Neutrophil (primary cell): ENCODE results near the gene PRCC.
"Not testable (repeated sequence)": the region's sequence is repeated elsewhere in the genome, so short reads cannot be mapped to it uniquely, and the experiment has no call there.

Experiments used
- H3K27ac ChIP-seq: fragments of 200-600 bp; sonication (generic); 2 replicates; pipeline ENCODE4 v1.5.1; 2016; ENCODE audit warnings: mild to moderate bottlenecking, moderate library complexity
- H3K27me3 ChIP-seq: fragments of 200-600 bp; sonication (generic); 2 replicates; pipeline ENCODE4 v1.6.0; 2016; ENCODE audit warnings: mild to moderate bottlenecking
- H3K36me3 ChIP-seq: fragments of 200-600 bp; sonication (generic); 2 replicates; pipeline ENCODE4 v1.5.1; 2017
- H3K4me1 ChIP-seq, 2 experiments: fragments of 200-600 bp in 1 of 2; sonication (generic) in 1 of 2; 1 replicate in 1 of 2; 2 replicates in 1 of 2; pipeline versions ENCODE4 v1.5.1 to v1.6.1; 2013 to 2016; ENCODE audit warnings: low read depth in 1 of 2, low read length in 1 of 2, mild to moderate bottlenecking in 1 of 2, moderate library complexity in 1 of 2; ENCODE audit not compliant: control insufficient read depth in 1 of 2, insufficient read depth in 1 of 2
- H3K4me3 ChIP-seq, 2 experiments: fragments of 200-600 bp in 1 of 2; sonication (generic) in 1 of 2; 1 replicate in 1 of 2; 2 replicates in 1 of 2; pipeline ENCODE4 v1.5.1; 2013 to 2016; ENCODE audit warnings: low read depth in 1 of 2, low read length in 1 of 2, mild to moderate bottlenecking in 1 of 2, moderate library complexity in 1 of 2
- H3K9me3 ChIP-seq: fragments of 200-600 bp; sonication (generic); 2 replicates; pipeline ENCODE4 v1.5.1; 2016
- TF ChIP-seq, protein P1 (sequence below): fragments of 200-600 bp; sonication (generic); IDR thresholded peaks from 2 replicates; pipeline ENCODE4 v1.5.1; 2016; ENCODE audit warnings: antibody characterized with exemption

PRCC gene

GRCh38 chr1:156752843-156753482, 14.4 kb upstream of the PRCC start:
- H3K27ac ChIP-seq, result peak overlapping the region; percentile 90
- peak overlapping the region in 1 of 2 experiments; percentile 83 for H3K4me3 ChIP-seq
- H3K4me1 ChIP-seq, result peaks cover 54 to 59% of the 10 kb centered on the region in 2 experiments
- no peaks in the 10 kb centered on the region for H3K9me3 ChIP-seq
- no peaks in the 10 kb centered on the region for H3K27me3 ChIP-seq
- no peaks in the 10 kb centered on the region for H3K36me3 ChIP-seq
- TF ChIP-seq, protein P1, sequence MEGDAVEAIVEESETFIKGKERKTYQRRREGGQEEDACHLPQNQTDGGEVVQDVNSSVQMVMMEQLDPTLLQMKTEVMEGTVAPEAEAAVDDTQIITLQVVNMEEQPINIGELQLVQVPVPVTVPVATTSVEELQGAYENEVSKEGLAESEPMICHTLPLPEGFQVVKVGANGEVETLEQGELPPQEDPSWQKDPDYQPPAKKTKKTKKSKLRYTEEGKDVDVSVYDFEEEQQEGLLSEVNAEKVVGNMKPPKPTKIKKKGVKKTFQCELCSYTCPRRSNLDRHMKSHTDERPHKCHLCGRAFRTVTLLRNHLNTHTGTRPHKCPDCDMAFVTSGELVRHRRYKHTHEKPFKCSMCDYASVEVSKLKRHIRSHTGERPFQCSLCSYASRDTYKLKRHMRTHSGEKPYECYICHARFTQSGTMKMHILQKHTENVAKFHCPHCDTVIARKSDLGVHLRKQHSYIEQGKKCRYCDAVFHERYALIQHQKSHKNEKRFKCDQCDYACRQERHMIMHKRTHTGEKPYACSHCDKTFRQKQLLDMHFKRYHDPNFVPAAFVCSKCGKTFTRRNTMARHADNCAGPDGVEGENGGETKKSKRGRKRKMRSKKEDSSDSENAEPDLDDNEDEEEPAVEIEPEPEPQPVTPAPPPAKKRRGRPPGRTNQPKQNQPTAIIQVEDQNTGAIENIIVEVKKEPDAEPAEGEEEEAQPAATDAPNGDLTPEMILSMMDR, result no peak

DNA sequence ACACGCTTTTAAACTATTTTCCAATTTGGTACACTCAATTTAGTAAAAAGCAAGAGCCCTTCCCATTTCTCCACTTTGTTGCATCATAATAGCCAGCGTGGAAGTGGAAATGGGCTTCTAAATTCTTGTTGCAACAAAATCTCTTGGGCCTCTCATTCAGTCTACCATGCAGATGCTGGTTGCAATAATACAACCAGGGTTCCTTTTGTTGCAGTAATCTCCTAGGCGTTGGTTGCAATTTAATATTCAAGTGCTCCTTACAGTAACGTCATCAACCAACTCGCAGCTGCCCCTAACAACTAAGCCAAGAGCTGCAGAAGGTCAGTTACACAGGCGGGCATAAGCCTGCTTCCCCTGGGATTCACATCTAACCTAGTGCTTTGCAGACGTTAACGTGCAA, 13.1 kb upstream of the PRCC start:
- Histone ChIP-seq H3K4me3 (no peak overlapping the region), H3K36me3 (no peaks in the 10 kb centered on the region), H3K4me1 (peaks cover 42 to 47% of the 10 kb centered on the region in 2 experiments), H3K27ac (peak overlapping the region; percentile 90), H3K9me3 (no peaks in the 10 kb centered on the region), H3K27me3 (no peaks in the 10 kb centered on the region)
- TF ChIP-seq, protein P1, result no peak

- Histone ChIP-seq H3K27ac (no peak overlapping the region), H3K9me3 (no peaks in the 10 kb centered on the region)
Measured at GRCh38 chr1:156755527-156755950, 11.8 kb upstream of the PRCC start.

GRCh38 chr1:156756355-156756754, 11.0 kb upstream of the PRCC start:
- no peaks in the 10 kb centered on the region for H3K27me3 ChIP-seq
- H3K9me3 ChIP-seq, result no peaks in the 10 kb centered on the region
- TF ChIP-seq, protein P1, result no peak
- no peak overlapping the region for H3K4me3 ChIP-seq
- no peak overlapping the region for H3K27ac ChIP-seq
- peaks cover 23 to 31% of the 10 kb centered on the region in 2 experiments for H3K4me1 ChIP-seq
- no peaks in the 10 kb centered on the region for H3K36me3 ChIP-seq

More at GRCh38 chr1:156755527-156755950, 11.8 kb upstream of the PRCC start:
- Histone ChIP-seq H3K36me3 (no peaks in the 10 kb centered on the region), H3K4me1 (peaks cover 29 to 33% of the 10 kb centered on the region in 2 experiments), H3K27me3 (no peaks in the 10 kb centered on the region), H3K4me3 (no peak overlapping the region)
- TF ChIP-seq, protein P1, result no peak

- not testable (repeated sequence) for H3K27ac ChIP-seq, H3K27me3 ChIP-seq, H3K9me3 ChIP-seq, H3K4me3 ChIP-seq, H3K36me3 ChIP-seq
- H3K4me1 ChIP-seq, result peaks cover 12 to 23% of the 10 kb centered on the region in 2 experiments
Measured at GRCh38 chr1:156757572-156758253, 9.6 kb upstream of the PRCC start.
